Astrocyte (in vitro differentiated cells and primary cell): ENCODE data around the gene PSMC4. TPM values are rescaled to one million over a fixed set of nuclear protein-coding genes. Genes with fewer than 3 reads are reported as not detected.

Source experiments
- DNase-seq: peaks from one replicate; pipeline ENCODE4 v3.0.0-alpha.2; 2010; ENCODE audit warnings: low read depth
- FAIRE-seq: peaks from 2 replicates; lab custom pipeline; 2011; peaks lifted over from hg19 to GRCh38; lab: Jason Lieb, UNC
- H2AFZ ChIP-seq: 2 replicates; pipeline ENCODE4 v1.6.0; 2012; ENCODE audit warnings: low read depth, low read length, inconsistent platforms
- H3K27ac ChIP-seq: 2 replicates; pipeline ENCODE4 v1.5.1; 2011; ENCODE audit warnings: low read depth, low read length, inconsistent platforms
- H3K27me3 ChIP-seq: 2 replicates; pipeline ENCODE4 v1.6.0; 2011; ENCODE audit warnings: low read length, inconsistent platforms; ENCODE audit not compliant: insufficient read depth
- H3K36me3 ChIP-seq: 2 replicates; pipeline ENCODE4 v1.5.1; 2011; ENCODE audit warnings: low read length, inconsistent platforms; ENCODE audit not compliant: insufficient read depth
- H3K4me1 ChIP-seq: 2 replicates; pipeline ENCODE4 v1.5.1; 2011; ENCODE audit warnings: low read length, inconsistent platforms; ENCODE audit not compliant: insufficient read depth
- H3K4me2 ChIP-seq: 2 replicates; pipeline ENCODE4 v1.6.0; 2012; ENCODE audit warnings: low read length, inconsistent platforms
- H3K4me3 ChIP-seq: 2 replicates; pipeline ENCODE4 v1.5.1; 2011; ENCODE audit warnings: low read depth, mild to moderate bottlenecking, low read length, inconsistent platforms; ENCODE audit not compliant: insufficient read depth
- H3K79me2 ChIP-seq: 2 replicates; pipeline ENCODE4 v1.6.0; 2012; ENCODE audit warnings: mild to moderate bottlenecking, low read length, inconsistent platforms; ENCODE audit not compliant: insufficient read depth
- H3K9ac ChIP-seq: 2 replicates; pipeline ENCODE4 v1.6.0; 2012; ENCODE audit warnings: mild to moderate bottlenecking, low read length, inconsistent platforms
- H3K9me3 ChIP-seq: 2 replicates; pipeline ENCODE4 v1.5.1; 2012; ENCODE audit warnings: low read depth, mild to moderate bottlenecking, low read length, inconsistent platforms; ENCODE audit not compliant: insufficient read depth
- H4K20me1 ChIP-seq: 2 replicates; pipeline ENCODE4 v1.6.0; 2012; ENCODE audit warnings: low read length, inconsistent platforms; ENCODE audit not compliant: insufficient read depth
- H3K27ac Mint-ChIP-seq: one replicate; pipeline ENCODE4 v1.8.0; 2021; ENCODE audit warnings: mild to moderate bottlenecking, mixed read lengths; ENCODE audit not compliant: unreplicated experiment
- H3K27me3 Mint-ChIP-seq: one replicate; pipeline ENCODE4 v1.8.0; 2021; ENCODE audit warnings: low read depth, mixed read lengths; ENCODE audit not compliant: unreplicated experiment
- H3K36me3 Mint-ChIP-seq: one replicate; pipeline ENCODE4 v1.8.0; 2021; ENCODE audit warnings: low read depth, mixed read lengths; ENCODE audit not compliant: unreplicated experiment
- H3K4me1 Mint-ChIP-seq: one replicate; pipeline ENCODE4 v1.8.0; 2021; ENCODE audit warnings: low read depth, mixed read lengths; ENCODE audit not compliant: unreplicated experiment
- H3K4me3 Mint-ChIP-seq: one replicate; pipeline ENCODE4 v1.8.0; 2021; ENCODE audit warnings: mild to moderate bottlenecking, moderate library complexity, mixed read lengths; ENCODE audit not compliant: unreplicated experiment
- H3K9me3 Mint-ChIP-seq: one replicate; pipeline ENCODE4 v1.8.0; 2021; ENCODE audit warnings: mild to moderate bottlenecking, mixed read lengths; ENCODE audit not compliant: unreplicated experiment
- CTCF ChIP-seq: IDR thresholded peaks from 2 replicates; pipeline ENCODE4 v1.5.1; 2011; ENCODE audit warnings: low read depth, mild to moderate bottlenecking, inconsistent platforms, low read length, moderate library complexity; ENCODE audit not compliant: insufficient read depth
- EZH2 ChIP-seq: IDR thresholded peaks from 2 replicates; pipeline ENCODE4 v1.6.1; 2012; ENCODE audit warnings: mild to moderate bottlenecking, low read length, inconsistent platforms; ENCODE audit not compliant: insufficient read depth
- total RNA-seq: library from RNA; stranded (reverse); gene quantifications from 2 replicates; pipeline ENCODE4 v1.2.1, GENCODE V29; 2021

The PSMC4 gene
- total RNA-seq, 1 donor from 2014 or later, result 127 TPM

- FAIRE-seq, result no peak
- Mint-ChIP-seq H3K27ac (no peak overlapping the region), H3K4me3 (peak overlapping the region; percentile 94)
Observed at GRCh38 chr19:39998501-39998900, 27.5 kb downstream of the PSMC4 start.

GRCh38 chr19:40005691-40006272 lies 34.8 kb downstream of the PSMC4 start:
- no peaks in the 10 kb centered on the region for H3K79me2 ChIP-seq
- peak overlapping the region; percentile 45 for H3K4me2 ChIP-seq
- TF ChIP-seq EZH2, result no peak
- no peak for TF ChIP-seq CTCF
- H3K4me1 ChIP-seq, result peaks cover 10% of the 10 kb centered on the region
- DNase-seq (no peak), FAIRE-seq (no peak)
- Mint-ChIP-seq H3K36me3 (peaks cover 27% of the 10 kb centered on the region), H3K4me3 (no peak overlapping the region), H3K27me3 (no peaks in the 10 kb centered on the region), H3K9me3 (peaks cover 11% of the 10 kb centered on the region), H3K4me1 (peaks cover 5% of the 10 kb centered on the region), H3K27ac (peak overlapping the region; percentile 64)
- peaks cover 3% of the 10 kb centered on the region for H3K36me3 ChIP-seq
- peak overlapping the region; percentile 62 for H3K27ac ChIP-seq
- H3K9me3 ChIP-seq, result no peaks in the 10 kb centered on the region
- H2AFZ ChIP-seq, result no peak overlapping the region
- H3K9ac ChIP-seq, result peak overlapping the region; percentile 5
- H3K4me3 ChIP-seq, result no peak overlapping the region
- H4K20me1 ChIP-seq, result no peaks in the 10 kb centered on the region
- no peaks in the 10 kb centered on the region for H3K27me3 ChIP-seq

More at GRCh38 chr19:39998501-39998900, 27.5 kb downstream of the PSMC4 start:
- Histone ChIP-seq H2AFZ (no peak overlapping the region), H3K4me3 (no peak overlapping the region), H3K27ac (peak overlapping the region; percentile 89), H3K9ac (peak overlapping the region; percentile 40), H3K9me3 (no peaks in the 10 kb centered on the region), H3K4me1 (peaks cover 14% of the 10 kb centered on the region), H3K36me3 (no peaks in the 10 kb centered on the region), H3K27me3 (no peaks in the 10 kb centered on the region), H4K20me1 (peaks cover 3% of the 10 kb centered on the region), H3K4me2 (peak overlapping the region; percentile 35), H3K79me2 (peaks cover 20% of the 10 kb centered on the region)
- Mint-ChIP-seq H3K27me3 (no peaks in the 10 kb centered on the region), H3K9me3 (no peaks in the 10 kb centered on the region), H3K4me1 (peaks cover 8% of the 10 kb centered on the region), H3K36me3 (peaks cover 3% of the 10 kb centered on the region)
- no peak for DNase-seq
- no peak for TF ChIP-seq EZH2
- no peak for TF ChIP-seq CTCF

- Histone ChIP-seq H2AFZ (no peak overlapping the region), H3K9me3 (no peaks in the 10 kb centered on the region), H3K9ac (peak overlapping the region; percentile 5), H3K27me3 (no peaks in the 10 kb centered on the region), H3K36me3 (peaks cover 3% of the 10 kb centered on the region), H3K4me3 (no peak overlapping the region), H4K20me1 (no peaks in the 10 kb centered on the region), H3K4me2 (peak overlapping the region; percentile 45), H3K27ac (peak overlapping the region; percentile 62), H3K79me2 (no peaks in the 10 kb centered on the region), H3K4me1 (peaks cover 10% of the 10 kb centered on the region)
- peaks cover 27% of the 10 kb centered on the region for H3K36me3 Mint-ChIP-seq
- peaks cover 5% of the 10 kb centered on the region for H3K4me1 Mint-ChIP-seq
- TF ChIP-seq EZH2 (no peak), CTCF (no peak)
- FAIRE-seq (peak; percentile 39), DNase-seq (peak; percentile 84)
- H3K27ac Mint-ChIP-seq, result peak overlapping the region; percentile 64
- H3K27me3 Mint-ChIP-seq, result no peaks in the 10 kb centered on the region
- H3K4me3 Mint-ChIP-seq, result peak overlapping the region; percentile 23
- peaks cover 12% of the 10 kb centered on the region for H3K9me3 Mint-ChIP-seq
Observed at GRCh38 chr19:40006273-40006691, 35.3 kb downstream of the PSMC4 start.
